Parathyroid adenoma (tissue), 2 donors: Measurements from ENCODE around the gene CD6.

Experiments used
- H2AFZ ChIP-seq: fragments of 300-600 bp; sonication (generic); one replicate; pipeline ENCODE4 v1.7.0; 2017; ENCODE audit warnings: antibody characterized with exemption, mild to moderate bottlenecking
- H3K27ac ChIP-seq: fragments of 300-600 bp; sonication (generic); one replicate; pipeline ENCODE4 v1.7.0; 2017
- H3K27me3 ChIP-seq: fragments of 300-600 bp; sonication (generic); one replicate; pipeline ENCODE4 v1.7.0; 2017; ENCODE audit warnings: low read length; ENCODE audit not compliant: control insufficient read depth, insufficient read depth
- H3K36me3 ChIP-seq: fragments of 300-600 bp; sonication (generic); one replicate; pipeline ENCODE4 v1.7.0; 2017; ENCODE audit warnings: low read length; ENCODE audit not compliant: control insufficient read depth, insufficient read depth
- H3K4me1 ChIP-seq: fragments of 300-600 bp; sonication (generic); one replicate; pipeline ENCODE4 v1.7.0; 2017; ENCODE audit warnings: control low read depth
- H3K4me2 ChIP-seq: fragments of 300-600 bp; sonication (generic); one replicate; pipeline ENCODE4 v1.7.0; 2017; ENCODE audit warnings: low read length
- H3K4me3 ChIP-seq: fragments of 300-600 bp; sonication (generic); one replicate; pipeline ENCODE4 v1.7.0; 2017; ENCODE audit warnings: low read depth, low read length
- H3K79me2 ChIP-seq: fragments of 300-600 bp; sonication (generic); one replicate; pipeline ENCODE4 v1.7.0; 2017; ENCODE audit warnings: control low read depth
- H3K9ac ChIP-seq: fragments of 300-600 bp; sonication (generic); one replicate; pipeline ENCODE4 v1.7.0; 2017; ENCODE audit warnings: mild to moderate bottlenecking
- H3K9me3 ChIP-seq: fragments of 300-600 bp; sonication (generic); one replicate; pipeline ENCODE4 v1.7.0; 2017; ENCODE audit warnings: low read length; ENCODE audit not compliant: control insufficient read depth
- TF ChIP-seq, protein P1 (sequence below): fragments of 300-600 bp; sonication (generic); IDR thresholded peaks from one replicate; pipeline ENCODE4 v1.7.0; 2017; ENCODE audit warnings: antibody characterized with exemption, mild to moderate bottlenecking
- donor health status: primary hyperparathyroidism.

Gene CD6

DNA sequence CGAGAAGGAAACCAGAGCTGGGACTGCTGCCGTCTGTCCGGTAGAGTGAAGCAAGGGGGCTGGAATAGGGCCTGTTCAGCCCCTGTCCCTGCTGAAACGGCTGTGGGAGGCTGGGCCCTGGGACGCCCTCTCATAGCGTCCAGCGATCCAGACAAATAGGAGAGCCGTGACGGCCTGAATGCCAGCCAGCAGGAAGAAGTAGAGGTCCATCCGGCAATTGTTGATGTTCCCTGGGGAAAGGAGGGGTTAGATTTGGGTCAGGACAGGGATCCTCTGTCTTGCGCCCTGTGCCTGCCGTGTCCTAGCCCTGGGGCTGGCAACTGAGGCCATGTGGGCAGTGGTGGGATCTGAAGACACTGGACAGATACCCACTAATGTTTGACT, 34.3 kb upstream of the CD6 start:
- H3K9ac ChIP-seq: no peak overlapping the region
- H3K4me3 ChIP-seq: no peak overlapping the region
- H3K9me3 ChIP-seq: no peaks in the 10 kb centered on the region
- no peaks in the 10 kb centered on the region for H3K4me1 ChIP-seq
- no peaks in the 10 kb centered on the region for H3K36me3 ChIP-seq
- no peaks in the 10 kb centered on the region for H3K27me3 ChIP-seq
- H3K79me2 ChIP-seq: no peaks in the 10 kb centered on the region
- H2AFZ ChIP-seq: no peak overlapping the region
- TF ChIP-seq, protein P1, sequence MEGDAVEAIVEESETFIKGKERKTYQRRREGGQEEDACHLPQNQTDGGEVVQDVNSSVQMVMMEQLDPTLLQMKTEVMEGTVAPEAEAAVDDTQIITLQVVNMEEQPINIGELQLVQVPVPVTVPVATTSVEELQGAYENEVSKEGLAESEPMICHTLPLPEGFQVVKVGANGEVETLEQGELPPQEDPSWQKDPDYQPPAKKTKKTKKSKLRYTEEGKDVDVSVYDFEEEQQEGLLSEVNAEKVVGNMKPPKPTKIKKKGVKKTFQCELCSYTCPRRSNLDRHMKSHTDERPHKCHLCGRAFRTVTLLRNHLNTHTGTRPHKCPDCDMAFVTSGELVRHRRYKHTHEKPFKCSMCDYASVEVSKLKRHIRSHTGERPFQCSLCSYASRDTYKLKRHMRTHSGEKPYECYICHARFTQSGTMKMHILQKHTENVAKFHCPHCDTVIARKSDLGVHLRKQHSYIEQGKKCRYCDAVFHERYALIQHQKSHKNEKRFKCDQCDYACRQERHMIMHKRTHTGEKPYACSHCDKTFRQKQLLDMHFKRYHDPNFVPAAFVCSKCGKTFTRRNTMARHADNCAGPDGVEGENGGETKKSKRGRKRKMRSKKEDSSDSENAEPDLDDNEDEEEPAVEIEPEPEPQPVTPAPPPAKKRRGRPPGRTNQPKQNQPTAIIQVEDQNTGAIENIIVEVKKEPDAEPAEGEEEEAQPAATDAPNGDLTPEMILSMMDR: no peak
- H3K27ac ChIP-seq: no peak overlapping the region
- no peak overlapping the region for H3K4me2 ChIP-seq

DNA sequence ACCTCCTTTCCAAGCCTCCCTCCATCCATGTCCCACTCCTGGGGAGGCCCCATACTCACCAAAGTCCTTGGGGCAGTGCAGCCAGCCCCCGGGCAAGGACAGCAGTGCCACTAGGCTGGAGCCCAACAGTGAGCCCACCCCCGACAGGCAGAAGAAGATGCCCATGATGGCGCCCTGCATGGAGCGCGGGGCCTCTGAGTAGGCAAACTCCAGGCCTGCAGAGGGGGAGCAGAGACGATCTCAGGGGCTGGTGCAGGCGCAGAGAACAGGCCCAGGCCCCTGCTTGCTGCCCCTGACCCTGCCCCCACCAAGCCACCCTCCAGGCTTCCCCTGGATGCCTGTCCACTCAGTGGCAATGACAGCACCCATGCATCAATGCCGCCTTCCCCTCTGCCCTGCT, 33.7 kb upstream of the CD6 start:
- no peaks in the 10 kb centered on the region for H3K4me1 ChIP-seq
- no peak overlapping the region for H2AFZ ChIP-seq
- H3K27me3 ChIP-seq: no peaks in the 10 kb centered on the region
- TF ChIP-seq, protein P1: no peak
- no peak overlapping the region for H3K9ac ChIP-seq
- H3K4me2 ChIP-seq: no peak overlapping the region
- no peaks in the 10 kb centered on the region for H3K36me3 ChIP-seq
- no peak overlapping the region for H3K27ac ChIP-seq
- H3K79me2 ChIP-seq: no peaks in the 10 kb centered on the region
- H3K9me3 ChIP-seq: no peaks in the 10 kb centered on the region
- H3K4me3 ChIP-seq: no peak overlapping the region

GRCh38 chr11:60938500-60938899, 33.0 kb upstream of the CD6 start:
- no peak overlapping the region for H3K4me2 ChIP-seq
- no peaks in the 10 kb centered on the region for H3K9me3 ChIP-seq
- no peak overlapping the region for H2AFZ ChIP-seq
- no peaks in the 10 kb centered on the region for H3K36me3 ChIP-seq
- TF ChIP-seq, protein P1: no peak
- no peaks in the 10 kb centered on the region for H3K4me1 ChIP-seq
- no peak overlapping the region for H3K27ac ChIP-seq
- no peaks in the 10 kb centered on the region for H3K27me3 ChIP-seq
- no peak overlapping the region for H3K9ac ChIP-seq
- H3K4me3 ChIP-seq: no peak overlapping the region
- H3K79me2 ChIP-seq: no peaks in the 10 kb centered on the region

DNA sequence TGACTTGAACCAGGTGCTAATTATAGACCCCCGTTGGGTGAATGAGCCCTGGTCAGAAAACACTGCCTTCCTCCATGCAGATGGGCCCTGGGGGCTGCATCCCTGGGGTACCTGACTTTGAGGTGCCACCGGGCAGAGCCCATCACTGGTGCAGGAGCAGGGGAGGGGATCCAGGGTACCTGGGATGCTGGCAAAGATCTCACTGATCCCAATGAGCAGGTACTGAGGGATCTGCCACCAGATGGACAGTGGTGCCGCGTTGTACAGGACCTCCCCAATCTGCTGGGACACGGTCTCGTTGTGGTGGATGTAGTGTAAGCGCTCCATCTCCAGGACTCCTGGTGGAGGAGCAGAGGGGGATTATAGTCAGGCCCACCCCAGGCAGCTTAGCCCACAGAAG, 32.2 kb upstream of the CD6 start:
- Histone ChIP-seq H3K79me2 (no peaks in the 10 kb centered on the region), H3K9me3 (no peaks in the 10 kb centered on the region), H3K4me3 (no peak overlapping the region), H3K27me3 (no peaks in the 10 kb centered on the region), H3K27ac (no peak overlapping the region), H3K36me3 (no peaks in the 10 kb centered on the region), H3K9ac (no peak overlapping the region), H3K4me2 (no peak overlapping the region), H3K4me1 (no peaks in the 10 kb centered on the region), H2AFZ (no peak overlapping the region)
- TF ChIP-seq, protein P1: no peak

DNA sequence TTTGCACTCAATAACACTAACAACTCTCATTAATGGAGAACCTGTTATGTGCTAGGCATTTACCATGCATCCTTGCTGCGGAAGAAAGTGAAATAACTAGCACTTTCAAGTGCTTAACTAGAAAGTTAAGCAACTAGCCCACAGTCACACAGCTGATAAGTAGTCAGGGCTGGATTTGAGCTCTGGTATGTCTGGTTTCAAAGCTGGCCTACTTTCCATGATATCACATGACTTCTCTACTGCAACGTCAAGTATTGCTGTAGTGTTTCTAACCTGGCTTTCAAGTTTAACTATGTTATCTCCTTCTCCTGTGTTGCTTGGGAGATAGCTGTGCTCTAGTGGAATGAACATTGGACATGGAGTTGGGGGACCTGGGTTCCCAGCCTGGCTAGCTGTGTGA, 31.6 kb upstream of the CD6 start:
- Histone ChIP-seq H3K9me3 (no peaks in the 10 kb centered on the region), H3K9ac (no peak overlapping the region), H3K36me3 (no peaks in the 10 kb centered on the region), H3K79me2 (no peaks in the 10 kb centered on the region), H3K4me2 (no peak overlapping the region), H3K27ac (no peak overlapping the region), H3K27me3 (no peaks in the 10 kb centered on the region), H3K4me3 (no peak overlapping the region), H3K4me1 (no peaks in the 10 kb centered on the region), H2AFZ (no peak overlapping the region)
- TF ChIP-seq, protein P1: no peak
